ENCODE results near the gene C20orf141. TPM values are rescaled to one million over a fixed set of nuclear protein-coding genes. Genes with fewer than 3 reads are reported as not detected.

Gene C20orf141
- total RNA-seq, 1 donor from 2014 or later, result not detected

- no peak overlapping the region for H3K9ac ChIP-seq (ENCODE audit: low read length)
- H3K27ac Mint-ChIP-seq (ENCODE audit: unreplicated experiment), result no peak overlapping the region
- no peak overlapping the region for H3K4me3 Mint-ChIP-seq (ENCODE audit: unreplicated experiment)
- H3K36me3 Mint-ChIP-seq (ENCODE audit: low read depth, unreplicated experiment), result peaks cover 3% of the 10 kb centered on the region
- H3K4me1 Mint-ChIP-seq (ENCODE audit: low read depth, unreplicated experiment), result peaks cover 3% of the 10 kb centered on the region
- H3K27me3 Mint-ChIP-seq (ENCODE audit: low read depth, unreplicated experiment), result peaks cover 46% of the 10 kb centered on the region
- peaks cover 24% of the 10 kb centered on the region for H3K27me3 ChIP-seq (ENCODE audit: insufficient read depth, low read length)
- H3K4me3 ChIP-seq (ENCODE audit: insufficient read depth, low read depth, low read length), result no peak overlapping the region
- H3K4me1 ChIP-seq (ENCODE audit: insufficient read depth, low read length), result peaks cover 8% of the 10 kb centered on the region
- TF ChIP-seq EZH2 (IDR thresholded peaks at IDR 0.05; ENCODE audit: insufficient read depth, low read length) (no peak), CTCF (IDR thresholded peaks at IDR 0.05; ENCODE audit: insufficient read depth, low read depth, low read length) (no peak)
- FAIRE-seq (no peak), DNase-seq (ENCODE audit: low read depth) (no peak)
- H3K9me3 Mint-ChIP-seq (ENCODE audit: unreplicated experiment), result no peaks in the 10 kb centered on the region
- H3K9me3 ChIP-seq (ENCODE audit: insufficient read depth, low read depth, low read length), result no peaks in the 10 kb centered on the region
- no peaks in the 10 kb centered on the region for H3K36me3 ChIP-seq (ENCODE audit: insufficient read depth, low read length)
- no peak overlapping the region for H3K27ac ChIP-seq (ENCODE audit: low read depth, low read length)
- H3K79me2 ChIP-seq (ENCODE audit: insufficient read depth, low read length), result no peaks in the 10 kb centered on the region
- H4K20me1 ChIP-seq (ENCODE audit: insufficient read depth, low read length), result no peaks in the 10 kb centered on the region
- no peak overlapping the region for H3K4me2 ChIP-seq (ENCODE audit: low read length)
- no peak overlapping the region for H2AFZ ChIP-seq (ENCODE audit: low read depth, low read length)
These were observed 19.3 kb upstream of the C20orf141 start for GRCh38 chr20:2795451-2795850.

- Mint-ChIP-seq H3K4me1 (ENCODE audit: low read depth, unreplicated experiment) (peaks cover 3% of the 10 kb centered on the region), H3K27me3 (ENCODE audit: low read depth, unreplicated experiment) (peaks cover 47% of the 10 kb centered on the region), H3K9me3 (ENCODE audit: unreplicated experiment) (peaks cover 3% of the 10 kb centered on the region), H3K4me3 (ENCODE audit: unreplicated experiment) (no peak overlapping the region), H3K27ac (ENCODE audit: unreplicated experiment) (no peak overlapping the region), H3K36me3 (ENCODE audit: low read depth, unreplicated experiment) (peaks cover 3% of the 10 kb centered on the region)
- H3K27ac ChIP-seq (ENCODE audit: low read depth, low read length), result no peak overlapping the region
- no peak overlapping the region for H3K4me3 ChIP-seq (ENCODE audit: insufficient read depth, low read depth, low read length)
- no peak for FAIRE-seq
- no peak overlapping the region for H3K9ac ChIP-seq (ENCODE audit: low read length)
- H3K4me1 ChIP-seq (ENCODE audit: insufficient read depth, low read length), result peaks cover 8% of the 10 kb centered on the region
- no peak for TF ChIP-seq CTCF (IDR thresholded peaks at IDR 0.05; ENCODE audit: insufficient read depth, low read depth, low read length)
- TF ChIP-seq EZH2 (IDR thresholded peaks at IDR 0.05; ENCODE audit: insufficient read depth, low read length), result no peak
- H3K4me2 ChIP-seq (ENCODE audit: low read length), result no peak overlapping the region
- no peaks in the 10 kb centered on the region for H3K79me2 ChIP-seq (ENCODE audit: insufficient read depth, low read length)
- peaks cover 4% of the 10 kb centered on the region for H3K9me3 ChIP-seq (ENCODE audit: insufficient read depth, low read depth, low read length)
- H2AFZ ChIP-seq (ENCODE audit: low read depth, low read length), result no peak overlapping the region
- peaks cover 30% of the 10 kb centered on the region for H3K27me3 ChIP-seq (ENCODE audit: insufficient read depth, low read length)
- no peak for DNase-seq (ENCODE audit: low read depth)
- no peaks in the 10 kb centered on the region for H4K20me1 ChIP-seq (ENCODE audit: insufficient read depth, low read length)
- H3K36me3 ChIP-seq (ENCODE audit: insufficient read depth, low read length), result no peaks in the 10 kb centered on the region
These were observed 18.7 kb upstream of the C20orf141 start for GRCh38 chr20:2796011-2796660.
